Measurements from ENCODE around the gene ST3GAL3. TPM values are rescaled to one million over a fixed set of nuclear protein-coding genes. Genes with fewer than 3 reads are reported as not detected.

ST3GAL3 gene
- total and polyA plus RNA-seq, 10 of the 15 experiments (the other 5 are each of a cell fraction or from before 2014, with no cell fraction given) = 1.2 to 19.3 (median 11.0) TPM

DNA sequence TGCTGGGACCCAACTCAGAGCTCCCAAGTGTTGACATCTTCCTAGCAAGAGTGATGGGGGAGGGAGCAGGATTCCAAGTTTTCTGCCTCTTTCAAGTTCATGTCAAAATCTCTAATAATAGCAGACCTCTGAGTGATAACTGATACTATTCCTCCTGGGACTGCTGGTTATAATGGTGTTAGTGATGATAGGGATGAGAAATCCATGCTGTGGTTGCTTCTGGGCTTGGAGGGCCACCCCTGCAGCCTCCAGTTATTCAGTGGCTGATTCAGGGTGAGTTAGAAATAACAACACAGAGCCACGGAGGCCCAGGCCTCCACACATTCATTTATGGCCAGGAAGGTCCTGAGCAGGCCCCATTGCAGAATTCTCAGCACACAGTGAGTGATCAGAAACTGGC is 185.7 kb downstream of the ST3GAL3 start:
- 0% methylated on average over 1 of the region's 1 CpG for WGBS (ENCODE audit: insufficient coverage, insufficient replicate concordance, low lambda C conversion rate, missing lambda C conversion rate)
- ChIA-PET CTCF (interaction anchor here (1.3 to 1.4 kb wide), 2 partner anchors 42 to 130 kb away, joined by 5 to 7 read pairs; no protein-coding TSS in a partner anchor), RAD21 (ENCODE audit: unreplicated experiment) (no interaction called here), POLR2A (interaction anchor here (0.5 kb wide), 1 partner anchor 231 kb away, joined by 3 read pairs; no protein-coding TSS in a partner anchor), SMC1A (ENCODE audit: uncharacterized antibody, unreplicated experiment) (interaction anchor here (1.0 to 1.9 kb wide), 2 partner anchors 8 to 129 kb away, joined by 3 to 7 read pairs; no protein-coding TSS in a partner anchor)
- FAIRE-seq = no peak
- H3K9me3 ChIP-seq (replicated peaks; ENCODE audit: control insufficient read depth, insufficient read depth, low read length) = no peaks in the 10 kb centered on the region
- in situ Hi-C loops (cut with MboI) (no loop called here), intact Hi-C loops (cut with micrococcal nuclease; ENCODE audit: unreplicated experiment) (no loop called here)
- H3K4me2 ChIP-seq (ENCODE audit: control insufficient read depth, insufficient read depth) = no peak overlapping the region
- TF ChIP-seq, protein P1, sequence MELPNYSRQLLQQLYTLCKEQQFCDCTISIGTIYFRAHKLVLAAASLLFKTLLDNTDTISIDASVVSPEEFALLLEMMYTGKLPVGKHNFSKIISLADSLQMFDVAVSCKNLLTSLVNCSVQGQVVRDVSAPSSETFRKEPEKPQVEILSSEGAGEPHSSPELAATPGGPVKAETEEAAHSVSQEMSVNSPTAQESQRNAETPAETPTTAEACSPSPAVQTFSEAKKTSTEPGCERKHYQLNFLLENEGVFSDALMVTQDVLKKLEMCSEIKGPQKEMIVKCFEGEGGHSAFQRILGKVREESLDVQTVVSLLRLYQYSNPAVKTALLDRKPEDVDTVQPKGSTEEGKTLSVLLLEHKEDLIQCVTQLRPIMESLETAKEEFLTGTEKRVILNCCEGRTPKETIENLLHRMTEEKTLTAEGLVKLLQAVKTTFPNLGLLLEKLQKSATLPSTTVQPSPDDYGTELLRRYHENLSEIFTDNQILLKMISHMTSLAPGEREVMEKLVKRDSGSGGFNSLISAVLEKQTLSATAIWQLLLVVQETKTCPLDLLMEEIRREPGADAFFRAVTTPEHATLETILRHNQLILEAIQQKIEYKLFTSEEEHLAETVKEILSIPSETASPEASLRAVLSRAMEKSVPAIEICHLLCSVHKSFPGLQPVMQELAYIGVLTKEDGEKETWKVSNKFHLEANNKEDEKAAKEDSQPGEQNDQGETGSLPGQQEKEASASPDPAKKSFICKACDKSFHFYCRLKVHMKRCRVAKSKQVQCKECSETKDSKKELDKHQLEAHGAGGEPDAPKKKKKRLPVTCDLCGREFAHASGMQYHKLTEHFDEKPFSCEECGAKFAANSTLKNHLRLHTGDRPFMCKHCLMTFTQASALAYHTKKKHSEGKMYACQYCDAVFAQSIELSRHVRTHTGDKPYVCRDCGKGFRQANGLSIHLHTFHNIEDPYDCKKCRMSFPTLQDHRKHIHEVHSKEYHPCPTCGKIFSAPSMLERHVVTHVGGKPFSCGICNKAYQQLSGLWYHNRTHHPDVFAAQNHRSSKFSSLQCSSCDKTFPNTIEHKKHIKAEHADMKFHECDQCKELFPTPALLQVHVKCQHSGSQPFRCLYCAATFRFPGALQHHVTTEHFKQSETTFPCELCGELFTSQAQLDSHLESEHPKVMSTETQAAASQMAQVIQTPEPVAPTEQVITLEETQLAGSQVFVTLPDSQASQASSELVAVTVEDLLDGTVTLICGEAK (IDR thresholded peaks at IDR 0.05; ENCODE audit: borderline replicate concordance) = no peak
- no peak for TF ChIP-seq RB1 (IDR thresholded peaks at IDR 0.05; ENCODE audit: borderline replicate concordance)
- no peak for TF ChIP-seq ZNF622 (IDR thresholded peaks at IDR 0.05)
- TF ChIP-seq, protein P2, sequence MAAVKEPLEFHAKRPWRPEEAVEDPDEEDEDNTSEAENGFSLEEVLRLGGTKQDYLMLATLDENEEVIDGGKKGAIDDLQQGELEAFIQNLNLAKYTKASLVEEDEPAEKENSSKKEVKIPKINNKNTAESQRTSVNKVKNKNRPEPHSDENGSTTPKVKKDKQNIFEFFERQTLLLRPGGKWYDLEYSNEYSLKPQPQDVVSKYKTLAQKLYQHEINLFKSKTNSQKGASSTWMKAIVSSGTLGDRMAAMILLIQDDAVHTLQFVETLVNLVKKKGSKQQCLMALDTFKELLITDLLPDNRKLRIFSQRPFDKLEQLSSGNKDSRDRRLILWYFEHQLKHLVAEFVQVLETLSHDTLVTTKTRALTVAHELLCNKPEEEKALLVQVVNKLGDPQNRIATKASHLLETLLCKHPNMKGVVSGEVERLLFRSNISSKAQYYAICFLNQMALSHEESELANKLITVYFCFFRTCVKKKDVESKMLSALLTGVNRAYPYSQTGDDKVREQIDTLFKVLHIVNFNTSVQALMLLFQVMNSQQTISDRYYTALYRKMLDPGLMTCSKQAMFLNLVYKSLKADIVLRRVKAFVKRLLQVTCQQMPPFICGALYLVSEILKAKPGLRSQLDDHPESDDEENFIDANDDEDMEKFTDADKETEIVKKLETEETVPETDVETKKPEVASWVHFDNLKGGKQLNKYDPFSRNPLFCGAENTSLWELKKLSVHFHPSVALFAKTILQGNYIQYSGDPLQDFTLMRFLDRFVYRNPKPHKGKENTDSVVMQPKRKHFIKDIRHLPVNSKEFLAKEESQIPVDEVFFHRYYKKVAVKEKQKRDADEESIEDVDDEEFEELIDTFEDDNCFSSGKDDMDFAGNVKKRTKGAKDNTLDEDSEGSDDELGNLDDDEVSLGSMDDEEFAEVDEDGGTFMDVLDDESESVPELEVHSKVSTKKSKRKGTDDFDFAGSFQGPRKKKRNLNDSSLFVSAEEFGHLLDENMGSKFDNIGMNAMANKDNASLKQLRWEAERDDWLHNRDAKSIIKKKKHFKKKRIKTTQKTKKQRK (IDR thresholded peaks at IDR 0.05; ENCODE audit: low read depth, low read length) = no peak
- no peaks in the 10 kb centered on the region for H3K79me2 ChIP-seq (ENCODE audit: control insufficient read depth, insufficient read depth, low read length)
- H3K4me1 ChIP-seq (ENCODE audit: control insufficient read depth, insufficient read depth, low read length) = no peaks in the 10 kb centered on the region
- ATAC-seq = no peak
- H3K36me3 ChIP-seq (ENCODE audit: control insufficient read depth in 2 of 2, insufficient read depth in 2 of 2, low read length in 1 of 2) = peaks cover 0 to 3% of the 10 kb centered on the region in 2 experiments; a peak in 1 of 4 replicates
- H3K9ac ChIP-seq (ENCODE audit: control insufficient read depth, insufficient read depth, low read length) = no peak overlapping the region
- H4K20me1 ChIP-seq (ENCODE audit: control insufficient read depth, insufficient read depth) = no peaks in the 10 kb centered on the region
- H3K27me3 ChIP-seq (replicated peaks in 1 of 2; ENCODE audit: control insufficient read depth in 2 of 2, insufficient read depth in 2 of 2, low read length in 1 of 2) = no peaks in the 10 kb centered on the region
- BruUV-seq (replicated peaks) = no TSS peak
- H3K27ac ChIP-seq (ENCODE audit: control insufficient read depth, insufficient read depth) = no peak overlapping the region
- H2AFZ ChIP-seq (ENCODE audit: control insufficient read depth, low read depth, low read length) = no peak overlapping the region
- H3K4me3 ChIP-seq = no peak overlapping the region
- DNase-seq (ENCODE audit: low read depth, low spot score) = no peak

Data from GM12878 (cell line).